Mucosa of stomach (tissue), 1 donor: ENCODE measurements around the gene CAMTA1.

Experiments
- H3K27me3 ChIP-seq: one replicate; pipeline ENCODE4 v1.7.0; 2013; ENCODE audit warnings: mild to moderate bottlenecking, low read length; ENCODE audit not compliant: control insufficient read depth, insufficient read depth
- H3K36me3 ChIP-seq: one replicate; pipeline ENCODE4 v1.7.0; 2013; ENCODE audit warnings: low read length; ENCODE audit not compliant: control insufficient read depth, insufficient read depth
- H3K4me1 ChIP-seq: one replicate; pipeline ENCODE4 v1.7.0; 2013; ENCODE audit warnings: mild to moderate bottlenecking, low read length; ENCODE audit not compliant: control insufficient read depth, insufficient read depth
- H3K4me3 ChIP-seq: one replicate; pipeline ENCODE4 v1.7.0; 2013; ENCODE audit warnings: low read length
- H3K9ac ChIP-seq: one replicate; pipeline ENCODE4 v1.7.0; 2013; ENCODE audit warnings: mild to moderate bottlenecking, low read length, moderate library complexity
- H3K9me3 ChIP-seq: one replicate; pipeline ENCODE4 v1.7.0; 2013; ENCODE audit warnings: mild to moderate bottlenecking, low read length, moderate library complexity; ENCODE audit not compliant: control insufficient read depth
- donor health status: Pancreatic carcinoma.

The CAMTA1 gene

GRCh38 chr1:7616953-7617352 lies 831.7 kb downstream of the CAMTA1 start:
- Histone ChIP-seq H3K9me3 (no peaks in the 10 kb centered on the region), H3K4me1 (no peaks in the 10 kb centered on the region), H3K9ac (no peak overlapping the region), H3K27me3 (no peaks in the 10 kb centered on the region), H3K4me3 (no peak overlapping the region), H3K36me3 (no peaks in the 10 kb centered on the region)

GRCh38 chr1:7617826-7618225 lies 832.6 kb downstream of the CAMTA1 start:
- Histone ChIP-seq H3K4me1 (no peaks in the 10 kb centered on the region), H3K9ac (no peak overlapping the region), H3K9me3 (no peaks in the 10 kb centered on the region)

GRCh38 chr1:7620196-7620595 lies 834.9 kb downstream of the CAMTA1 start:
- H3K27me3 ChIP-seq: no peaks in the 10 kb centered on the region
- H3K9me3 ChIP-seq: no peaks in the 10 kb centered on the region
- H3K4me1 ChIP-seq: no peaks in the 10 kb centered on the region
- H3K4me3 ChIP-seq: no peak overlapping the region
- H3K36me3 ChIP-seq: no peaks in the 10 kb centered on the region
- no peak overlapping the region for H3K9ac ChIP-seq

More at GRCh38 chr1:7617826-7618225, 832.6 kb downstream of the CAMTA1 start:
- Histone ChIP-seq H3K4me3 (no peak overlapping the region), H3K27me3 (no peaks in the 10 kb centered on the region), H3K36me3 (no peaks in the 10 kb centered on the region)

- H3K36me3 ChIP-seq: no peaks in the 10 kb centered on the region
- H3K4me1 ChIP-seq: no peaks in the 10 kb centered on the region
- H3K9me3 ChIP-seq: no peaks in the 10 kb centered on the region
- H3K27me3 ChIP-seq: peaks cover 4% of the 10 kb centered on the region
- H3K4me3 ChIP-seq: no peak overlapping the region
- no peak overlapping the region for H3K9ac ChIP-seq
Measured at GRCh38 chr1:7621334-7622219, 836.3 kb downstream of the CAMTA1 start.

GRCh38 chr1:7623842-7624241 lies 838.6 kb downstream of the CAMTA1 start:
- H3K27me3 ChIP-seq: peaks cover 4% of the 10 kb centered on the region
- no peaks in the 10 kb centered on the region for H3K4me1 ChIP-seq
- H3K4me3 ChIP-seq: no peak overlapping the region
- no peaks in the 10 kb centered on the region for H3K36me3 ChIP-seq
- no peaks in the 10 kb centered on the region for H3K9me3 ChIP-seq
- H3K9ac ChIP-seq: no peak overlapping the region

- Histone ChIP-seq H3K4me3 (no peak overlapping the region), H3K9me3 (no peaks in the 10 kb centered on the region), H3K9ac (no peak overlapping the region), H3K36me3 (no peaks in the 10 kb centered on the region), H3K4me1 (no peaks in the 10 kb centered on the region), H3K27me3 (peaks cover 4% of the 10 kb centered on the region)
Measured at GRCh38 chr1:7624791-7625355, 839.6 kb downstream of the CAMTA1 start.

GRCh38 chr1:7625401-7625800 lies 840.1 kb downstream of the CAMTA1 start:
- Histone ChIP-seq H3K4me3 (no peak overlapping the region), H3K27me3 (peaks cover 4% of the 10 kb centered on the region)

GRCh38 chr1:7628273-7628672 lies 843.0 kb downstream of the CAMTA1 start:
- no peaks in the 10 kb centered on the region for H3K36me3 ChIP-seq
- H3K9ac ChIP-seq: no peak overlapping the region
- H3K27me3 ChIP-seq: peaks cover 8% of the 10 kb centered on the region
- H3K4me3 ChIP-seq: no peak overlapping the region
- H3K9me3 ChIP-seq: no peaks in the 10 kb centered on the region
- H3K4me1 ChIP-seq: no peaks in the 10 kb centered on the region

More at GRCh38 chr1:7625401-7625800, 840.1 kb downstream of the CAMTA1 start:
- Histone ChIP-seq H3K4me1 (no peaks in the 10 kb centered on the region), H3K9ac (no peak overlapping the region), H3K36me3 (no peaks in the 10 kb centered on the region), H3K9me3 (no peaks in the 10 kb centered on the region)

GRCh38 chr1:7629011-7629410 lies 843.8 kb downstream of the CAMTA1 start:
- Histone ChIP-seq H3K9me3 (no peaks in the 10 kb centered on the region), H3K9ac (no peak overlapping the region), H3K36me3 (no peaks in the 10 kb centered on the region), H3K4me3 (no peak overlapping the region), H3K27me3 (peaks cover 8% of the 10 kb centered on the region), H3K4me1 (no peaks in the 10 kb centered on the region)

- H3K9me3 ChIP-seq: no peaks in the 10 kb centered on the region
- H3K9ac ChIP-seq: no peak overlapping the region
- H3K4me3 ChIP-seq: no peak overlapping the region
- H3K27me3 ChIP-seq: peaks cover 8% of the 10 kb centered on the region
- no peaks in the 10 kb centered on the region for H3K36me3 ChIP-seq
- H3K4me1 ChIP-seq: no peaks in the 10 kb centered on the region
Measured at GRCh38 chr1:7629465-7630195, 844.4 kb downstream of the CAMTA1 start.

- no peaks in the 10 kb centered on the region for H3K36me3 ChIP-seq
- H3K4me1 ChIP-seq: no peaks in the 10 kb centered on the region
- no peaks in the 10 kb centered on the region for H3K9me3 ChIP-seq
- H3K9ac ChIP-seq: no peak overlapping the region
- peaks cover 8% of the 10 kb centered on the region for H3K27me3 ChIP-seq
- no peak overlapping the region for H3K4me3 ChIP-seq
Measured at GRCh38 chr1:7630378-7630777, 845.1 kb downstream of the CAMTA1 start.

GRCh38 chr1:7632176-7632575 lies 846.9 kb downstream of the CAMTA1 start:
- Histone ChIP-seq H3K4me1 (no peaks in the 10 kb centered on the region), H3K9ac (no peak overlapping the region), H3K27me3 (peaks cover 4% of the 10 kb centered on the region), H3K4me3 (no peak overlapping the region), H3K36me3 (no peaks in the 10 kb centered on the region), H3K9me3 (no peaks in the 10 kb centered on the region)
